HG03025 (cell line): Measurements from ENCODE around the gene CIC.

Source experiments
- ATAC-seq: cut with Tn5 transposase; IDR thresholded peaks from one replicate; pipeline ENCODE4 v1.9.1; 2021; ENCODE audit warnings: mild to moderate bottlenecking, moderate library complexity; ENCODE audit not compliant: unreplicated experiment, low FRiP score

CIC gene

GRCh38 chr19:42274065-42274682 lies 5.1 kb downstream of the CIC start:
- ATAC-seq = no peak

GRCh38 chr19:42275103-42275502 lies 6.1 kb downstream of the CIC start:
- ATAC-seq = no peak

GRCh38 chr19:42275517-42275916 lies 6.5 kb downstream of the CIC start:
- ATAC-seq = no peak

DNA sequence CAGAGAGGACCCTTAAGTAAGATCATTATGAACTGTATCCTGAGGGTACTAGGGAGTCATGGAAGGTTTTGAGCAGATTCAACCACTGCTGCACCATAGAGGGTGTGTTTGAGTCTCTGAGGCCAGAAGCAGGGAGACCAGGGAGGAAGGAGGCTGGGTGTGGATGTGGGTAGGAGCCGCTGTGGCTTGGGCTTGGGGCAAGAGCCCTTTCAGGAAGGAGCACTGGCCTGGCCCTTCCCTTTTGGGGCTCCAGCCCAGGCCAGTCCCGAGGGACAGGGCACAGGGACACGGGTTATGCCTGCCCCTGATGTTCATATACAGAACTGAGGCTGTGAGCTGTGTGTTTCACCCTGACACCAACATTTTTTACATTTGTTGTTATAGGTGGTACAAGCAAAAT lies 7.2 kb downstream of the CIC start:
- ATAC-seq = no peak

GRCh38 chr19:42276821-42277220 lies 7.8 kb downstream of the CIC start:
- no peak for ATAC-seq

DNA sequence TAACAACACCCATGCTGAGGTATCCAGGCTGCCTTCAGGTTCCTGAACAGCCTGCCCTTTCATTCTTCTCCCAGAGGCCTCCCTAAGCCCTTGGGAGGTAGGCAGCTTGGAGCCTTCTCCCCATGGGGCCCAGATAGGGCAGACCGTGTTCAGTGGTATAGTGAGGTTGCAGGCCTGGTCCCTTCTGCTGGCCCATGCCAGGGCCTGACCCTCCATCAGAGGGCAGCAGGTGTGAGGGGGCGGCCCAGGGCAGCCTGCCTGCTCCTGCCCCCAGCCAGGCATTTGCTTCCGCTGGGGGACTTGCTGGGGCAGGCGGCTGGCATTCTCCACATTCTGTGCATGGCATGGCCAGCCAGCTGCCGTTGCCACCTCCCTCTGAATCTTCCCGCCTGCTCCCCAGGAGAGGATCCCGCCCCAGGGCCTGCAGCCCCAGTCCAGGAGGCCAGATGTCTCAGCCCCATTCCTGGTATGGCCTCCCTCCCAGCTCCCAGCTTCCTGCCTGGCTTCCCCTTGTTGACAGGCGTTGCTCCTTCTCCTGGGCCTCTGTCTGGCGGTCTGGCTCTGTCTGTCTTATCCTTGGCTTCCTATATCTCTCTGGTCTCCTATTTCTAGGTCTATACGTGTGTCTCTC lies 8.9 kb downstream of the CIC start:
- ATAC-seq = no peak

GRCh38 chr19:42278452-42279154 lies 9.6 kb downstream of the CIC start:
- no peak for ATAC-seq

- ATAC-seq = no peak
Measured at GRCh38 chr19:42279155-42279901, 10.3 kb downstream of the CIC start.

DNA sequence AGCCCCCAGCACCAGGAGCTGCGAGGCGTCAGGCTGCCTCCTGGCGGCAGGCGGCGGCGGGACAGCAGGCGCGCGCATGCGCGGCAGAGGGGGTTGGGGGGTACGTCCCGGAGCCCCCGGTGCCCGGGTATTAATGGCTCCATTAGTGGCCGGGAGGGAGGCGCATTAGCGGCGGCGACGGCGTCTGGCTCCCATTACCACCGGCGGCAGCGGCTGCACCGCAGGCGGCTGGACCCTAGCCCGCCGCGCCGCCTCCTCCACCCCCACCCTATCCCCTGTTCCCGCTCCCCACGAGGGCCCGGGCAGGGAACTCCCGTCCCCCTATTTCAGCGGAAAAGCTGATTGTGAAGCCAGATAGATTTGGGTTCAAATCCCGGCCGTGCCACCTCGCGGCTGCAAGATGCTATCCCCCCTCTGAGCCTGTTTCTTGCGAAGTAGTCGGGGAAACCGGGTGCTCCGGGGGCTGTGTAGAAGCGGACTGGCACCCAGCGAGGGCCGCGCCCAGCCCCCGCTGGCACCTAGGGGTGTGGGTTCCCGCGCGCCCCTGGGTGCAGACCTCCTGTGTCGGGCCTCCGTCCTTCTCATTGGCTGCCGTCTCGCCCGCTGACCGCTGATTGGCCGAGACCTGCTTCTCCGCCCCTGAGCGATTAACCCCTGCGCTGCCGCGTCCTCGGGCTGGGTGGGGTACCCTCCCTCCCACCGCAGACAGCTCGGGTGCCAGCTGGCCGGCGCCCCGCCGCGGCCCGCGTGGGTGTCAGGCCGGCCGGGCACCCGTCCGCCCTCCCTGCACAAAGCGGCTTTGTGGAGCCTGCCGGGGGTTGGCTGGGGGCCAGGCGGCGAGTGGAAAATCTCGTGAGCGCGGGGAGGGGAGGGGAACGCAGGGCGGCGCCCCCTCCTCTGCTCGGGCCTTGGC lies 11.1 kb downstream of the CIC start:
- ATAC-seq = no peak

DNA sequence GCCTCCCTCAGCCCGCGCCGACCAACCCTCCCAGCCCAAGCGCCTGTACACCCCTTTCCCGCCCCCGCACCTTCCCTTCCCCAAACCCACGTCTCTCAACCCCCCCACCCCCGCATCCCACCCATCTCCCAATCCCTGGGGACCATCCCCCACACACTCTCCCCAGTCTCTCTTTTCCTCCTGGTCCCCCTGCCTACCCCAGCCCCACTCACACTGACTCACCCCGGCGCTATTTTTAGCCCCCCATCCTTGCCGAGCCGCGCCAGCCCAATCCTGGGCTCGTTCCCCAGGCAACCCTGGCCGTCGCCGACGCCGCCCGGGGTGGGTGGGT lies 11.7 kb downstream of the CIC start:
- no peak for ATAC-seq

DNA sequence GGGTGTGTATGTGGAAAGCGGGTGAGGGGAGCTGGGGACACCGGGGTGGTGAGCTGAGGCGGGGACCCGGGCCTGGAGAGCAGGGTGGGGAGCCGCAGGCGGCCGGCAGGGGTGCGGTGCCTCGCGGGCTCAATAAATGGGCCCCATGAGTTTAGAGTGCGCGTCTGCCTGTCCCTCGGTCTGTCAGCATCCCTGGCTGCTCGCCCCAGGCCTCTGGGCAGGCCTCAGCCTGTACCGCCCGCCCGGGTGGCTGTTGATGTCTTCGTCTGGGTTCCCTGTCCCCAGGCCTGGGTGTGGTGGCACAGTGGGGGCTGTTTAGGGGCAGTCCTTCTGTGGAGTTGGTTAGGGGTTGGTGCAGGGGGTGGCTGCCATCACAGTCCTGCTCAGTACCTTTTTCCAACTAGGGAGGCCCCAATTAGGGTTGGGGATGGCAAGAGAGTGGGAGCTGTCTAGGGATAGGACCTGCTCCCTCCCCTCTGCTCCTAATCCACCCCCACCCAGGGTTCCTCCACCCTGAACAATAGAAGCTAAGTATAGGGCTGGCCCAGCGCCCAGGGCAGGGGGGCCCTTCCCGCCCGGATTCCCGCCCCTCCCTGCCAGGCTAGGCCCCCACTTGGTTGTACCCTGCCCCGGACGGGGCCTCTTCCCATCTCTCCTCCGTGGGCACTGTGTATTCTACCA lies 12.2 kb downstream of the CIC start:
- no peak for ATAC-seq

DNA sequence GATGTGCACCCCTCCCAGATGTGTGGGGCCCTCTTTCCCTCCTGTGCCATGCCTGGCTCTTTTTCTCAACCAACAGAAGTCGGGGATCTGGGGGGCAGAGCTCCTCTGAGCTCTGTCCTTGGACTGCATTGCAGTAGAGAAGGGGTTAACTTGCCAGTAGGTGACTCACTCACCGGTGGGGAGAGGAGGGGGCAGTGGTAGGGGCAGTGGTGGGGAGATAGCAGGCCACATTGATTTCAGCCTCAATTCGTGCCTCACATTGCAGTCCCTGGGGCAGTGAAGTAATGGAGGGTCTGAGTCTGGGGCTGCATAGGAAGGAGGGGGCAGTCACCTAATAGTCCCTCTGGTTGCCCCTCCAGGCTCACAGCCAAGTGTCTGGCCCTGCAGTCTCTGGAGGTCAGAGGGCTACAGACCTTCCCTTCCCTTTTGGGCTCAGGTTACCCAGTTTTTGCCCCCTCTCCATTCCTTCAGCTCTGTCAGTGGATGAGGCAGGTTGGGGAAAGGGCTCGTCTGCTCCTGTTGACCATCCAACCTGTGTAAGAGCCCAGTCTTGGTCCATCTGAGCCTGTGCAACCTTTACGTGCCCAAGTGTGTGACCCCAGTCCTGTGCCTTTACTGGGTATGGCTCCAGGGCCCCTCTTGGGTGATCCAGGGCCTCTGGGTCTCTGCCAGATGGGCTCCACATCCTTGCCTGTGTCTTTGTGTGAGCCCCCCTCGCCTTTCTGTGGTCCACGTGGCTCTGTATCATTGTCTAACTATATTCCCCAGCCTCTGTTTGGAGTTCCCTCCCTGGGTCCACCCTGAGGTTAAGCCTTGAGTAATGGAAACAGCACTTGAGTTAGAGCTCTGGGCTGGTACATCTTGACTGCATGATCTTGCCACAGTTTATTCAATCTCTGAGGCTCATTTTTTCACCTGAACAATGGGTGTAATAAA lies 13.0 kb downstream of the CIC start:
- no peak for ATAC-seq

GRCh38 chr19:42282819-42283187 lies 13.8 kb downstream of the CIC start:
- no peak for ATAC-seq

GRCh38 chr19:42283188-42284065 lies 14.4 kb downstream of the CIC start:
- peak; percentile 42 for ATAC-seq

GRCh38 chr19:42284066-42284501 lies 15.0 kb downstream of the CIC start:
- ATAC-seq = peak; percentile 34

- no peak for ATAC-seq
Measured at GRCh38 chr19:42284591-42285341, 15.7 kb downstream of the CIC start.

DNA sequence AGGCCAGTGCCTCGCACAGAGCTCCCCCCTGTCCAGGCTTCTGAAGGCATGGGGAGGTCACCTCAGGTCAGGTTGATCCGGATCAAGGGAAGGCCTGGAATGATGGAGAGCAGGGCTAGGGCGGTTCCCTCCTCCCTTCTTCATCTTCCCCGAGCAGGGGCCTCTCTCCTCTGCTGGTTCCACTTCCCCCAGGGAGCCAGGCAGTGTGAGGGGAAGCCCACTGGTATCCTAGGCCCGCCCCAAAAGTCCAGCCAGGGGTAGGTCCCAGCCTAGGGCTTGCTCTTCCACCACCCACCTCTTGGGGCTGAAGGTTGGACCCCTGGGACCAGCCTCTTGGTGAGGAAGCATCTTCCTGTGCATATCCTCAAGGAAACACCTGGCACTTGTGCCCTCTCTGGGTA lies 16.5 kb downstream of the CIC start:
- ATAC-seq = no peak
